KG1 (cell line): ENCODE data around the gene CCDC146.

Source experiments
- DNase-seq: peaks from one replicate; lab custom pipeline; 2025; lab: John Stamatoyannopoulos, UW

CCDC146 gene

GRCh38 chr7:77289387-77289786, 167.0 kb downstream of the CCDC146 start:
- DNase-seq = no peak

- DNase-seq = no peak
Observed at GRCh38 chr7:77290425-77290824, 168.0 kb downstream of the CCDC146 start.

GRCh38 chr7:77293046-77293445, 170.6 kb downstream of the CCDC146 start:
- DNase-seq = no peak

GRCh38 chr7:77295549-77295948, 173.1 kb downstream of the CCDC146 start:
- no peak for DNase-seq

- no peak for DNase-seq
Observed at GRCh38 chr7:77306231-77307067, 184.0 kb downstream of the CCDC146 start.

GRCh38 chr7:77308792-77309191, 186.4 kb downstream of the CCDC146 start:
- DNase-seq = no peak

- DNase-seq = no peak
Observed at GRCh38 chr7:77309714-77310220, 187.4 kb downstream of the CCDC146 start.

GRCh38 chr7:77310982-77311381, 188.6 kb downstream of the CCDC146 start:
- no peak for DNase-seq

GRCh38 chr7:77313085-77313484, 190.7 kb downstream of the CCDC146 start:
- DNase-seq = no peak

- no peak for DNase-seq
Observed at GRCh38 chr7:77313876-77314480, 191.6 kb downstream of the CCDC146 start.

GRCh38 chr7:77315182-77315591, 192.8 kb downstream of the CCDC146 start:
- no peak for DNase-seq

- no peak for DNase-seq
Observed at GRCh38 chr7:77316219-77316978, 194.0 kb downstream of the CCDC146 start.

GRCh38 chr7:77318019-77318418, 195.6 kb downstream of the CCDC146 start:
- DNase-seq = no peak

GRCh38 chr7:77320137-77320536, 197.7 kb downstream of the CCDC146 start:
- no peak for DNase-seq

- DNase-seq = no peak
Observed at GRCh38 chr7:77320714-77321113, 198.3 kb downstream of the CCDC146 start.

GRCh38 chr7:77321300-77321699, 198.9 kb downstream of the CCDC146 start:
- no peak for DNase-seq

GRCh38 chr7:77326131-77326530, 203.7 kb downstream of the CCDC146 start:
- no peak for DNase-seq

GRCh38 chr7:77327067-77327931, 204.9 kb downstream of the CCDC146 start:
- no peak for DNase-seq

- no peak for DNase-seq
Observed at GRCh38 chr7:77327932-77328628, 205.7 kb downstream of the CCDC146 start.

GRCh38 chr7:77328669-77329068, 206.3 kb downstream of the CCDC146 start:
- DNase-seq = no peak
